Measurements from ENCODE around the gene ZNF362. TPM values are rescaled to one million over a fixed set of nuclear protein-coding genes. Genes with fewer than 3 reads are reported as not detected.

Gene ZNF362
- total and polyA plus RNA-seq, 2 of the 13 experiments (the other 11 are each of a cell fraction or from before 2014, with no cell fraction given): 8.3 to 14.2 TPM

DNA sequence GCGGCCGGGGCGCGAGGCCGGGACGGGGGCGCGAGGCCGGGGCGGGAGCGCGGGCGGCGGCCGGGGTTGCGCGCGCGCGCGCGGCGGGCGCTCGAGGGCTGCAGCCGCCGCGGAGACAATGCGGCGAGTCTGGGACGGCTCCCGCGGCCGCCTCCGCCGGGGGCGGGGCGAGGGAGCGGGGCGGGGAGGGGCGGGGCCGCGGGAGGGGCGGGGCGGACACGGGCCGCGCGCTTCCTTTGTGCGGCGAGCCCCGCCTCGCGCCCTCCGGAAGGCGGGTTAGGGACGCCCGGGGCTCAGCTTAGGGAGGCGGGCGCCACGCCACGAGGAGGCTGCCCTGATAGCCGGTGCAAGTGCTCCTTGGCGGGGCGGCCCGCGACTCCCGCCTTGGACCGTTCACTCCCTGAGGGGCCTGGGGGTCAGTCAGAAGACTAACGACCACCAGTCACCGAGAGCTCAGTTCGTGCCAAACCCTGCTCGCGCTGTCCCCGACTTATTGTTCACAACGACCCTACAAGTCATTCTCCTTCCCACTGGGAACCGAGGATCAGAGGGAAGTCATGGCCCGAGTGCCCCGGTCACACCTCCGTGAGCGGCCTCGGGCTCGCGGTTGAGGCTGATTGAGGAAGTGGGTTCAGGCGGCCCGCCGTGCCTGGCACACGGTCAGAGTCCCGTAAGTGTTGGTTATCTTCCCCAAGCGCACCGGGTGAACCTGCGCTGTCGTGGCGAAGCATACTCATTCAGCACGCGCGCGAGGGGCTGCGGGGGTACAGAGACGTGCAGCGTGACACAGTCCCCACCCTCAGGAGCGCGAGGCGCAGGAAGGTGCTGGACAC is 93.7 kb downstream of the ZNF362 start (continued):
- TF ChIP-seq AHDC1 (CRISPR knock-in tag; IDR thresholded peaks at IDR 0.05; ENCODE audit: borderline replicate concordance) (no peak), TSC22D2 (CRISPR knock-in tag; IDR thresholded peaks at IDR 0.05; ENCODE audit: borderline replicate concordance) (peak; percentile 53; the same call in 1 of the 2 replicates), PLRG1 (conservative IDR thresholded peaks at IDR 0.05) (no peak), ZNF430 (CRISPR knock-in tag; IDR thresholded peaks at IDR 0.05) (peak; percentile 90), CENPT (CRISPR knock-in tag; IDR thresholded peaks at IDR 0.05; ENCODE audit: low read depth) (no peak; the same call in 1 of the 2 replicates), FOXM1 (CRISPR knock-in tag; IDR thresholded peaks at IDR 0.05) (no peak), CAMTA2 (CRISPR knock-in tag; IDR thresholded peaks at IDR 0.05; ENCODE audit: borderline replicate concordance) (0 out of 2 replicates have a peak, but pooled peaks have one; percentile 33), NBN (conservative IDR thresholded peaks at IDR 0.05) (no peak), PAXIP1 (CRISPR knock-in tag; conservative IDR thresholded peaks at IDR 0.05) (no peak; the same call in 1 of the 2 replicates)
- TF ChIP-seq, protein P1, sequence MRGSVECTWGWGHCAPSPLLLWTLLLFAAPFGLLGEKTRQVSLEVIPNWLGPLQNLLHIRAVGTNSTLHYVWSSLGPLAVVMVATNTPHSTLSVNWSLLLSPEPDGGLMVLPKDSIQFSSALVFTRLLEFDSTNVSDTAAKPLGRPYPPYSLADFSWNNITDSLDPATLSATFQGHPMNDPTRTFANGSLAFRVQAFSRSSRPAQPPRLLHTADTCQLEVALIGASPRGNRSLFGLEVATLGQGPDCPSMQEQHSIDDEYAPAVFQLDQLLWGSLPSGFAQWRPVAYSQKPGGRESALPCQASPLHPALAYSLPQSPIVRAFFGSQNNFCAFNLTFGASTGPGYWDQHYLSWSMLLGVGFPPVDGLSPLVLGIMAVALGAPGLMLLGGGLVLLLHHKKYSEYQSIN (CRISPR knock-in tag; IDR thresholded peaks at IDR 0.05; ENCODE audit: borderline replicate concordance): no peak
- TF ChIP-seq, protein P2, sequence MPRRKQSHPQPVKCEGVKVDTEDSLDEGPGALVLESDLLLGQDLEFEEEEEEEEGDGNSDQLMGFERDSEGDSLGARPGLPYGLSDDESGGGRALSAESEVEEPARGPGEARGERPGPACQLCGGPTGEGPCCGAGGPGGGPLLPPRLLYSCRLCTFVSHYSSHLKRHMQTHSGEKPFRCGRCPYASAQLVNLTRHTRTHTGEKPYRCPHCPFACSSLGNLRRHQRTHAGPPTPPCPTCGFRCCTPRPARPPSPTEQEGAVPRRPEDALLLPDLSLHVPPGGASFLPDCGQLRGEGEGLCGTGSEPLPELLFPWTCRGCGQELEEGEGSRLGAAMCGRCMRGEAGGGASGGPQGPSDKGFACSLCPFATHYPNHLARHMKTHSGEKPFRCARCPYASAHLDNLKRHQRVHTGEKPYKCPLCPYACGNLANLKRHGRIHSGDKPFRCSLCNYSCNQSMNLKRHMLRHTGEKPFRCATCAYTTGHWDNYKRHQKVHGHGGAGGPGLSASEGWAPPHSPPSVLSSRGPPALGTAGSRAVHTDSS (CRISPR knock-in tag; conservative IDR thresholded peaks at IDR 0.05): no peak
- TF ChIP-seq, protein P3, sequence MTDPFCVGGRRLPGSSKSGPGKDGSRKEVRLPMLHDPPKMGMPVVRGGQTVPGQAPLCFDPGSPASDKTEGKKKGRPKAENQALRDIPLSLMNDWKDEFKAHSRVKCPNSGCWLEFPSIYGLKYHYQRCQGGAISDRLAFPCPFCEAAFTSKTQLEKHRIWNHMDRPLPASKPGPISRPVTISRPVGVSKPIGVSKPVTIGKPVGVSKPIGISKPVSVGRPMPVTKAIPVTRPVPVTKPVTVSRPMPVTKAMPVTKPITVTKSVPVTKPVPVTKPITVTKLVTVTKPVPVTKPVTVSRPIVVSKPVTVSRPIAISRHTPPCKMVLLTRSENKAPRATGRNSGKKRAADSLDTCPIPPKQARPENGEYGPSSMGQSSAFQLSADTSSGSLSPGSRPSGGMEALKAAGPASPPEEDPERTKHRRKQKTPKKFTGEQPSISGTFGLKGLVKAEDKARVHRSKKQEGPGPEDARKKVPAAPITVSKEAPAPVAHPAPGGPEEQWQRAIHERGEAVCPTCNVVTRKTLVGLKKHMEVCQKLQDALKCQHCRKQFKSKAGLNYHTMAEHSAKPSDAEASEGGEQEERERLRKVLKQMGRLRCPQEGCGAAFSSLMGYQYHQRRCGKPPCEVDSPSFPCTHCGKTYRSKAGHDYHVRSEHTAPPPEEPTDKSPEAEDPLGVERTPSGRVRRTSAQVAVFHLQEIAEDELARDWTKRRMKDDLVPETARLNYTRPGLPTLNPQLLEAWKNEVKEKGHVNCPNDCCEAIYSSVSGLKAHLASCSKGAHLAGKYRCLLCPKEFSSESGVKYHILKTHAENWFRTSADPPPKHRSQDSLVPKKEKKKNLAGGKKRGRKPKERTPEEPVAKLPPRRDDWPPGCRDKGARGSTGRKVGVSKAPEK (CRISPR knock-in tag; IDR thresholded peaks at IDR 0.05; ENCODE audit: borderline replicate concordance): peak; percentile 99; the same call in 1 of the 2 replicates

All from HepG2 (cell line).